Measurements from ENCODE around the gene GNAL.

GRCh38 chr18:11817229-11817628 lies 128.2 kb downstream of the GNAL start:
- no peak for TF ChIP-seq POLR2AphosphoS5 (IDR thresholded peaks at IDR 0.05; ENCODE audit: low read depth)
- no peak for TF ChIP-seq EZH2phosphoT487 (IDR thresholded peaks at IDR 0.05; ENCODE audit: unreplicated experiment)

Measured in GM23338 (cell line).